IMR-90 (cell line): Measurements from ENCODE around the gene EDN2.

Source experiments
- CHD1 ChIP-seq: IDR thresholded peaks from 2 replicates; pipeline ENCODE4 v1.6.1; 2012; ENCODE audit warnings: low read depth, low read length, improper control_type of control experiment
- CTCF ChIP-seq: conservative IDR thresholded peaks from 2 replicates; pipeline ENCODE4 v1.5.1; 2012; ENCODE audit warnings: mild to moderate bottlenecking, low read depth, low read length, improper control_type of control experiment
- FOS ChIP-seq: fragments of 150-350 bp; IDR thresholded peaks from 2 replicates; pipeline ENCODE4 v1.6.1; 2016; ENCODE audit warnings: low read depth, low read length
- MXI1 ChIP-seq: IDR thresholded peaks from 2 replicates; pipeline ENCODE4 v1.6.1; 2012; ENCODE audit warnings: low read depth, mild to moderate bottlenecking, low read length, moderate library complexity, borderline replicate concordance
- POLR2A ChIP-seq: IDR thresholded peaks from 2 replicates; pipeline ENCODE4 v1.6.1; 2012; ENCODE audit warnings: mild to moderate bottlenecking, low read depth, low read length
- RAD21 ChIP-seq: IDR thresholded peaks from 2 replicates; pipeline ENCODE4 v1.6.1; 2012; ENCODE audit warnings: low read length, improper control_type of control experiment
- RCOR1 ChIP-seq: IDR thresholded peaks from 2 replicates; pipeline ENCODE4 v1.6.1; 2012; ENCODE audit warnings: mild to moderate bottlenecking, low read length, improper control_type of control experiment; ENCODE audit not compliant: insufficient replicate concordance

- TF ChIP-seq FOS: no peak
- no peak for TF ChIP-seq CTCF
- TF ChIP-seq POLR2A: no peak
- TF ChIP-seq RAD21: no peak
- TF ChIP-seq CHD1: no peak
- TF ChIP-seq RCOR1: no peak
- no peak for TF ChIP-seq MXI1
Measured at GRCh38 chr1:41530411-41530810, 45.9 kb upstream of the EDN2 start.
